GM19328 (cell line): Measurements from ENCODE around the gene ZNF467.

Experiments used
- ATAC-seq: cut with Tn5 transposase; IDR thresholded peaks from one replicate; pipeline ENCODE4 v1.9.1; 2021; ENCODE audit warnings: mild to moderate bottlenecking, moderate library complexity; ENCODE audit not compliant: unreplicated experiment

ZNF467 gene

GRCh38 chr7:149787428-149788299, 14.3 kb upstream of the ZNF467 start:
- ATAC-seq, result no peak

DNA sequence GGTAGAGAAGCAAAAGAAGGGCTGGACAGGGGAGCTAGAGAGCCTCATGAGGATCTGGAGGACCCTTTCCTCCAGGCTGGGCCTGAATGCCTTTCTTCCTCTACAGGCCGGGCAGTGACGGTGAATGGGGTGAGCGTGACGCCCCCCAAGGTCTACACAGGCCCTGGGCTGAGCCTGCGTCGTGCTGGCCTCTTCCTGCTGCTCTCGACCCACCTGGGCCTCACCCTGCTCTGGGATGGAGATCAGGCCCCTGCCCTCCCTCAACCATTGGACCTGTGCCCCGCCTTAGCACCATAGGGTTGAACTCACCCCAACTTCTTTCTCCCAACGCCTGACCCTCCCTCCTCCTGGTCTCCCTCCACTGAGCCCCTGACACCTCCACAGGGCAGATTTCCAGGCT, 12.6 kb upstream of the ZNF467 start:
- no peak for ATAC-seq

- no peak for ATAC-seq
Measured at GRCh38 chr7:149785402-149785801, 12.0 kb upstream of the ZNF467 start.

DNA sequence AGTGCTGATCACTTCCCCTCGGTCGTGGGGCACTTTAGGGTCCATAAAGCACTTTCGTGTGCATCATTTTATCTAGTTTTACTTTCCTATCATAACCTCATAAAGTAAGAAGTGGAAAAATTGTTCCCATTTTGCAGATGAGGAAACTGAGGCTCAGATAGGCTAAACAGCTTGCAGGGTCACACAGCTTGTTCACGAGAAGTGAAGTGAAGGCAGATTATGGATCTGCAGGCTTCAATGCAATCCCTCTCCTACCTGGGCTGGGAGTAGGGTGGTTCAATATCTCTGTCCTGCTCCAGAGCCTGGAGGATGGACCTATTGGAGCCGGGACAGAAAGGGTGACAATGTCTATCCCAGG, 10.8 kb upstream of the ZNF467 start:
- no peak for ATAC-seq

GRCh38 chr7:149783386-149784250, 10.2 kb upstream of the ZNF467 start:
- ATAC-seq, result no peak

GRCh38 chr7:149782682-149783345, 9.4 kb upstream of the ZNF467 start:
- ATAC-seq, result no peak

- ATAC-seq, result no peak
Measured at GRCh38 chr7:149781921-149782320, 8.5 kb upstream of the ZNF467 start.

GRCh38 chr7:149780636-149781419, 7.4 kb upstream of the ZNF467 start:
- ATAC-seq, result no peak

- ATAC-seq, result no peak
Measured at GRCh38 chr7:149780056-149780455, 6.7 kb upstream of the ZNF467 start.

DNA sequence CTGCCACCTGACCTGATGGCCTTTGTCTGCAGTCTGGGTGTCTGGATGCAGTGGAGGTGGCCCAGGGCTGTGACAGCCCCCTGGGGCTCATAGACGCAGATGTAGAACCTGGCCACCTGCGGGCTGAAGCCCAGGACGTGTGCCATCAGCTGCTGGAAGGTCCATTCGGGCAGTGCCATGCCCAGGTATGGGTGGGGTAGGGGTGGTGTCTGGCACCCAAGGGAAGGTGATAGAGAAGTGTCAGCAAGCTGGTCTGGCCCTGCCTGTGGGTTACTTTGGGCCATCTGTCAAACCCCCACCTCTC, 6.1 kb upstream of the ZNF467 start:
- no peak for ATAC-seq

GRCh38 chr7:149778696-149779501, 5.5 kb upstream of the ZNF467 start:
- ATAC-seq, result no peak

DNA sequence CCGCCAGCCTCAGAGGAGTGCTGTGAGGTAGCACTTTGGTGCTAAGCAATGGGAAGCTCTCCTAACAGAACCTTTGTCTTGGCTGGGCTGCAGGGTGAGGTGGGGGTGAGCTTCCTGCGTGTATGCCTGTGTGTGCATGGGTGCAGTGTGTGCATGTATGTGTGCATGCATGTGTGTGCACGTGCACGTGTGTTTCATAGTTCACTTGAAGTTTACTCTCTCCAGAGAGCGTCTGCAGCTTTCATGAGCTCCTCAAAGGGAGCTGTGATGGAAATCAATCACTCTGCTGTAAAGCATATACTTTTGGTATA, 4.9 kb upstream of the ZNF467 start:
- no peak for ATAC-seq

- ATAC-seq, result no peak
Measured at GRCh38 chr7:149777551-149778326, 4.4 kb upstream of the ZNF467 start.

DNA sequence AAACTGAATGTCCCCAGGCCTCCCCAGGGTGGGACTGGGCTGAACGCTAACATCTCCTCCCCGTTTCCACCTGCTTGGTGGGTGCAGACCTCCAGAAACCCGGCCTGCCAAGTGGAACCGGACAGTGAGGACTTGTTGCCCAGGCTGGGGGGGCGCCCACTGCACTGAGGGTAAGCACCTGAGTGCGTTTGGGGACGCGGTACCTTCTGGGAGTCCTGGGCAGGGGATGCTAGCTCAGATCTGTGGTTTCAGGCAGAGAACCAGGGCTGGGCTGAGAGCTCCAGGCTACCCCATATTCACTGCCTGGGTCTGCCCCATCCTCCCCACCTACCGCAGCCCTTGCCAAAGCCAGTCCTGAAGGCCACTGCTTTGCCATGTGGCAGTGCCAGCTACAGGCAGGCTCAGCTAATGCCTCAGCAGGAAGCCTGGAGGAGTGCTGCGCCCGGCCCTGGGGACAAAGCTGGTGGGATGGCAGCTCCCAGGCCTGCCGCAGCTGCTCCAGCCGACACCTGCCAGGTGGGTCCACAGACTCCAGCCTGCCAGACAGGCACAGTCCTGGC, 3.5 kb upstream of the ZNF467 start:
- ATAC-seq, result no peak

DNA sequence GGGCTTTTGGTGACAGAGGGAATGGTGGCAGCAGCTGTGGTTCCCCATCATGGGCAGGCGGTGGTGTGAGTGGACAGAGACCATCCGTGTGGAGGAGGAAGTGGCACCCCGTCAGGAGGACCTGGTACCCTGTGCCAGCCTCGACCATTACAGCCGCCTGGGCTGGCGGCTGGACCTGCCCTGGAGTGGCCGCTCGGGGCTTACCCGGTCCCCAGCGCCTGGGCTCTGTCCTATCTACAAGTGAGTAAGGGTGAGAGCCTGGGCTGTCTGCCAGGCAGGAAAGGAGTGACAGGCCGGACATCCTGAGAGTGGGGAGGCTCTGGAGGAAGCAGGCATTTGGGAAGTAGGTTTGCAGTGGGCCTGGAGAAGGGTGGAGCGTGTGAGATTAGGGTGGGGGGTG, 2.9 kb upstream of the ZNF467 start:
- ATAC-seq, result no peak

DNA sequence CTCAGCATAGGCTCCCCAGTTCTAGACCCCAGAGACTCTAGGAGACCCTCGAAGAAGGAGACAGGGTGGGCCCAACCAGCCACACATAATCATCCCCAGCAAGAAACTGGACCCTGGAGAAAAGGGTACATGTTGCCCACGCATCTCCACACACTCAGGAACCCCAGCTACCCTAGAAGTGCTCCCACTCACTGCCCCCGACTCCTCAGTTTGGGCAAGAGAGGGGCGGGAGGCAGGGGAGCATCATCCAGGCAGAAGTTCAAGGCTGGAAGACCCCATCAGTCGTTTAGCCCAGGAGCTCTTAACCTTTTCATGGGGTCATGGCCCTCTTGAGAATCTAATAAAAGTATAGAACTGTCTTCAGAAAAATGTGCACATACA, 1.8 kb upstream of the ZNF467 start:
- ATAC-seq, result no peak

- no peak for ATAC-seq
Measured at GRCh38 chr7:149774237-149775175, 1.1 kb upstream of the ZNF467 start.

- no peak for ATAC-seq
Measured at GRCh38 chr7:149772956-149773434, 393 bp downstream of the ZNF467 start.
